ENCODE data around the gene SLC2A11.
"Not testable (repeated sequence)": the region's sequence is repeated elsewhere in the genome, so short reads cannot be mapped to it uniquely, and the experiment has no call there.

SLC2A11 gene

DNA sequence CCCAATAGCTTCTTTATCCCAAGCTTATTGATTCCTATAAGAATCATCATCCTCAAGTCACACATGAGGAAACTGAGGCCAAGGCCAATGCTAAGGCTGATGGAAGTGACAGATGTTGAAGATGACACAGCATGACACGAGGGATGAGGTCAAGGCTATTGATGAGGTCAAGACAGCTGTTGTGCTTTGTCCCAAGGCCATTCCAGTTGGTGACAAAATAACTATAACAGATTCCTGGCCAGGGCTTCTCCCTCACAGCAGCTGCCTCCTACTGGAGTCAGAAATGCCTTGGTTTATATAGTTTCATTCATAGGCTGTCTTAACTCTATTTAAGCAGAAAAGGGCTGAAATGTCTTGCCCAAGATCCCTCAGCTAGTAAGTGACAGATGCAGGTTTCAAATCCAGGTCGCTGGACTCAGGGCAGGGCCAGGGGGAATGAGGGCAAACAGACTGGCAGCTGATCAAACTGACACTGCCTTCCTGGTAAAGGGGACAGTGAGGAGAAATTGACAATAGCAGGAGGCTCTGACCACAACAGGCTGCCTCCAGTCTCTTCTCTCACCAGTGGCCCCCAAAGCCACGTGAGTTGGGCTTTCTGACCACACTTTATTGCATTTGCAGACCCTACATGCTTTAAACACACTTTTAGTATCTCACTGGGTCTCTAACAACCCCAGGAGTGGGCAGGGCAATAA lies 53.0 kb downstream of the SLC2A11 start:
- DNase-seq, result no peak

DNA sequence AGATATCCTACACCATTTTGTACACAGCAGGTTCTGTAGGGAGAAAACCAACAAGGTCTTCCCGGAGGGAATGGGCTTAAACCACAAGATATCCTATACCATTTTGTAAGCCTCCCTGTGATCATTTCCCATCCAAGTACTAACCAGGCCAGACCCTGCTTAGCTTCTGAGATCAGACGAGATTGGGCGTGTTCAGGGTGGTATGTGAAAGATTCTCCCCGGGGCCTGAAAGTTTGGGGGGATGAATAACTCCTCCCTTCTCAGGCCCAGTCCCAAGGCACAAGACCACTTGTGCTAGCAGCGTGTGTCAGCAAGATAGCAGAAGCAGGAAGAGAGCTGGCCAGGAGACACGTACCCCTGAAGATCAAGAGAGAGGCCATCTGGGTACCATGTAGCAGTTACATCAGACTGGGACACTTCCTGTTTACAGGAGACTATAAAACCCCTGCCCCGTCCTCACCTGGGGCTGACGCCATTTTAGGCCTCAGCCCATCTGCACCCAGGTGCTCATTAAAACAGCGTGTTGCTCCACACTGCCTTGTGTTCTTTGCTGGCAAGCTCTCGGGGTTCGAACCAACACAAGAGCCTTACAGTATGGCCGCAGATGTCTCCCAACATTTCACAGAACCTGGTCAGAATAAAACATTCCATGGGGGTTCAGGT lies 53.8 kb downstream of the SLC2A11 start:
- no peak for DNase-seq

DNA sequence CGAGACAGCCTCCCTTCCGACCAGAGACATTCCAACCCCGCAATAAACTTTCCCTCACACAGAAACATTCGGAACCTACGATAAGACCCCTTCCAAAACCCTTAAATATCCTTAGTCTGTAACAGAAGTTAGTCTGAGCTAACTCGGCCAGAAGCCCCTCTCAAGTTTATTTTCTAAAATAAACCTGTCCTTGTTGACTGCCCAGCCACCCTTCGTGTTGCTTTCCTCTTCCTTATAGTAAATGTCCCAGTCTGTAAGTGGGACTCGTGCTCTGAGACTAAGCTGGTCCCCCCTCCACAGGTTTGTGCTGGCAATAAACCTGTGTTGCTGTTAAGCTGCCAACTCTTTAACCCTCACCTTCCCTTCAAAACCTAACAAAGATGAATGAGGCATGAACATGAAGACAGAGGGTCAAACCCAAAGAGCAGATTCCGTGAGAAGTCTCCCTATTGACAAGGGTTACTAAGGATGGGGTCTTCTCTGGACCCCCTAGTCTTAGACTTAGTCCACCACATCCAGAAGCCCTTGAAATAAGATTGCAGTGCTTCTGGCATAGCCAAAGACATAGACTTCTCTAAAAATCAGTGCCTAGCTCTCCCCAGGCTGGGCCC lies 54.7 kb downstream of the SLC2A11 start:
- DNase-seq, result no peak

DNA sequence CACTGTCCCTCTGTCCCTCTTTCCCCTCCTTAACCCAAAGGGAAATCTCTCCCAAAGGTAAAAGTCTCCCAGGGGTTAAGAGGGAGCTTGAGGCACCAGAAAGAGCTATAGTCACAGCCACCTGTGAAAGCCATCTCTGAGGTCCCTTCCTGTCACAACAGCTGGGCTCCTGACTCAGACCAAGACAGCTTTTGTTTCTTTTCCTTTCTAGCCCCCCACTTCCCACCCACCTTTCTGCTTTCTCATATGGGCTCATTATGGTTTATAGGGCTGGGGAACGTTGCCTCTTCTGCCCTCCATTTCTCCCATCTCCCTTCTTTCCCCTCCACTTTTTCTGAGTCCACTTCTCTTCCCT lies 55.6 kb downstream of the SLC2A11 start:
- DNase-seq, result no peak

DNA sequence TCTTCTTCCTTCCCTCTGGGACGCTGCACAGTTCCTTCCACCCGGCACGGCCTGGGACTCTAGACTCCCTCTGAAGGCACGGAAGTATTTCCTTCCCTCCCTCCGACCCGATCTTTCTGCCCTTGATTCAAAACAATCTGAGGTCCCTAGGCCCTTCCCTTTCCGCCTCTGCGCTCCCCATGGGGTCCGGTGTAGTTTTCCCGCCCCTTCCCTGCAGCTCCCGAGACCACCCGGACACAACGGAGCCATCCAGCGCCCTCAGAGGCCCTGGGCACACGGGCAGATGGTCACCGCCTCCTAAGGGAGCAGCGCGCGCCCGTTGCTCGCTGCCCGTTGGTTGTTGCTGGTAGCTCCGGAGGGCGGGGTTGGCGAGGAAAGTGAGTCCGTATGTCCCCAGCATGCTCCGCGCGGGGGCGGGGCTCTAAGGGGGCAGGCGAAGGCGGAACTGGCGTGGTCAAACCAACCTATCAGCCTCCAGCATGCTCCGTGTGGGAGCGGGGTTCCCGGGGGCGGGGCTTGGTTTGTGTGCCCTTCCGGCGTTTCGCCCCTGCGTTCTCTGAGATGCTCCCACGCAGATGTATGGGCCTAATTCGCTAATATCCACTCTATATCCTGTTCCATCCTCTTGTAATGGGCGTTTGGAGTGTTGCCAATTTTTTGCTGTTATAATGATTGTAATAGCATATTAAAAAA lies 56.1 kb downstream of the SLC2A11 start:
- DNase-seq, result peak; percentile 99

DNA sequence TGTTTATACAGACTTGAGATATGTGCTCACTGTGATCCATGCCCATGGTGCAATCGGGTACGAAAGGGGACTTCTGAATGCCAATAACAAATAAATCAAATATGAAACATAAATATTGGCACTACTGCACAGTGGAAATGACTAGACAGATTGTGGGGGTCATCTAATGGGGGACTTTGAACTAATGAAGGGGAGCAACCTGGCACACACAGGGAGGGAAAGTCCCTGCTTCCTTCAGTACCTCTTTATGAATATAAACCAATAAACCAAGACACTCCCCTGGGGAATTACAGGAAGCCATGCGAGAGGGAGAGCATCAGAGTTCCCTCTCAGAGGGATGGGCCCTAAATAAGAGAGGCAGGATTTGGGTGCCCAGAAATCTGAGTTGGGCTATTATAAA lies 57.6 kb downstream of the SLC2A11 start:
- DNase-seq, result no peak

DNA sequence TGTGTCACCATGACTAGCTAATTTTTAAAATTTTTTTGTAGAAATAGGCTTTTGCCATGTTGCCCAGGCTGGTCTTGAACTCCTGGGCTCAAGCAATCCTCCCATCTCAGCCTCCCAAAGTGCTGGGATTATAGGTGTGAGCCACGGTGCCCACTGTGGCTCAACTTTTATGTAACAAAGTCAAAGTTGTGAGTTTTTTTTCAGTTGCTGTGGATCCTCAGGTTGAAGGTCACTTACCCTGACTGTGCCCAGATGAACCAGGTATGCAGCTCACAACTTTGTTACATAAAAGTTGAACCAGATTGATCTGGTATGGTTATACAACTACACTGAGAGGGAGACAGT lies 62.6 kb downstream of the SLC2A11 start:
- DNase-seq, result not testable (repeated sequence)

GRCh38 chr22:23921586-23922201 lies 64.0 kb downstream of the SLC2A11 start:
- DNase-seq, result not testable (repeated sequence)

- DNase-seq, result no peak
These were observed 65.2 kb downstream of the SLC2A11 start for GRCh38 chr22:23922921-23923320.

- no peak for DNase-seq
These were observed 67.4 kb downstream of the SLC2A11 start for GRCh38 chr22:23925020-23925606.

GRCh38 chr22:23926561-23926960 lies 68.9 kb downstream of the SLC2A11 start:
- DNase-seq, result no peak

Data from CD4-positive, alpha-beta T cell treated with Interleukin-17A for 1 hour (primary cell).